Tibial nerve (tissue), 4 donors: ENCODE results near the gene C2CD5.

Source experiments
- EP300 ChIP-seq, 2 donors: sonication (generic); formaldehyde crosslinking; IDR thresholded peaks; one replicate each; pipeline ENCODE4 v1.6.1; 2017; ENCODE audit warnings: antibody characterized with exemption in 2 of 2, mild to moderate bottlenecking in 1 of 2
- POLR2A ChIP-seq, 2 donors: fragments of 450-650 bp; IDR thresholded peaks; one replicate each; pipeline ENCODE4 v1.6.1; 2017; ENCODE audit warnings: antibody characterized with exemption in 2 of 2, mild to moderate bottlenecking in 2 of 2, moderate library complexity in 2 of 2
- TF ChIP-seq, protein P1 (sequence below), 5 experiments: fragments of 200-600 bp in 3 of 5; fragments of 450-650 bp in 2 of 5; sonication (generic) in 3 of 5; IDR thresholded peaks; one replicate each; pipeline ENCODE4 v1.5.1; 2016 to 2019; ENCODE audit warnings: antibody characterized with exemption in 5 of 5, mild to moderate bottlenecking in 3 of 5, moderate library complexity in 2 of 5

DNA sequence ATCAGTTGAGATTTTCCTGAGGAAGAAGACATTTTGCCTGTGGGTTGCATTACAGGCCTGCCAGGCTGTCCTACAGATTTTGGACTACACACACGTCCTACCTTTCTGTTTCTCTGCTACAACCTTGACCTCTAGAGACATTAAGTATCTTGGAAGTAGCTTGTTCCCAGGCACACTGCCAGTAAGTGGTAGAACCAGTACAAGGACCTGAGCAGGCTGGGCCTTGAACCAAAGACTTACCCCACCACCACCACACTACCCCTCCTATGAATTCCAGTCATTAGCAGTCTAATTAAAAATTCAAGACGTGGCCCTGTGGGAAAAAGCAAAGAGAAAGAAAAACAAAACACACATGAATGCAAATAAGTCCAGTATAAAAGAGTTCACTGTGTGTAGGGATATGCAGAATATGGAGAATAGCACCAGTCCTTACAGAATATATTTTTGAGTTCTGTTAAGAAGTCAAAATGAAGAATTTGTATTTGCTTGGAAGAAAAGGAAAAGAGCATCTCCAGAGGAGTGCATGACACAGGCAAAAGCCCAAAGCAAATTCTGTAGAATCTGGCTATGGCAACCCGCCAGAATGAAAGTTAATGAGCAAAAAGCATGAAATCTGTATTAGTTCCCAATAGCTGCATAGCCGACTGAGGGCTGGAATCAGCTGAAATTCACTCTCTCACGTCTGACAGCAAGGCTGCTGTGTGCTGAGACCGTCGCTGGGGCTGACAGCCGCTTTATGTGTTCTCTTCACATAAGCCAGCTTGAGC lies 135.5 kb downstream of the C2CD5 start:
- TF ChIP-seq POLR2A (IDR thresholded peaks at IDR 0.05) (no peak), EP300 (IDR thresholded peaks at IDR 0.05) (no peak)
- TF ChIP-seq, protein P1, sequence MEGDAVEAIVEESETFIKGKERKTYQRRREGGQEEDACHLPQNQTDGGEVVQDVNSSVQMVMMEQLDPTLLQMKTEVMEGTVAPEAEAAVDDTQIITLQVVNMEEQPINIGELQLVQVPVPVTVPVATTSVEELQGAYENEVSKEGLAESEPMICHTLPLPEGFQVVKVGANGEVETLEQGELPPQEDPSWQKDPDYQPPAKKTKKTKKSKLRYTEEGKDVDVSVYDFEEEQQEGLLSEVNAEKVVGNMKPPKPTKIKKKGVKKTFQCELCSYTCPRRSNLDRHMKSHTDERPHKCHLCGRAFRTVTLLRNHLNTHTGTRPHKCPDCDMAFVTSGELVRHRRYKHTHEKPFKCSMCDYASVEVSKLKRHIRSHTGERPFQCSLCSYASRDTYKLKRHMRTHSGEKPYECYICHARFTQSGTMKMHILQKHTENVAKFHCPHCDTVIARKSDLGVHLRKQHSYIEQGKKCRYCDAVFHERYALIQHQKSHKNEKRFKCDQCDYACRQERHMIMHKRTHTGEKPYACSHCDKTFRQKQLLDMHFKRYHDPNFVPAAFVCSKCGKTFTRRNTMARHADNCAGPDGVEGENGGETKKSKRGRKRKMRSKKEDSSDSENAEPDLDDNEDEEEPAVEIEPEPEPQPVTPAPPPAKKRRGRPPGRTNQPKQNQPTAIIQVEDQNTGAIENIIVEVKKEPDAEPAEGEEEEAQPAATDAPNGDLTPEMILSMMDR (IDR thresholded peaks at IDR 0.05) = no peak
